Stimulated activated CD8-positive, alpha-beta memory T cell treated with anti-CD3 and anti-CD28 coated beads, Interleukin-4, amount 100 ng/mL, for 4 hours (primary cell): ENCODE data around the gene ABCC2.
"Not testable (repeated sequence)": the region's sequence is repeated elsewhere in the genome, so short reads cannot be mapped to it uniquely, and the experiment has no call there.

Experiments
- DNase-seq, 2 donors: peaks; one replicate each; pipeline ENCODE4 v3.0.0-alpha.2; 2020; ENCODE audit warnings: low read depth in 2 of 2, low spot score in 1 of 2

Gene ABCC2

GRCh38 chr10:99782447-99783286 lies at the start of gene ABCC2:
Gene ABCC2, plus strand, starts transcription at chr10:99782640. Its CDS starts 205 bp downstream, at chr10:99782845.
- DNase-seq = no peak

GRCh38 chr10:99733366-99733765 lies 49.1 kb upstream of the ABCC2 start:
- no peak for DNase-seq

GRCh38 chr10:99734111-99734510 lies 48.3 kb upstream of the ABCC2 start:
- DNase-seq = not testable (repeated sequence)

- no peak for DNase-seq
Measured at GRCh38 chr10:99740260-99740659, 42.2 kb upstream of the ABCC2 start.

- no peak for DNase-seq
Measured at GRCh38 chr10:99740933-99741559, 41.4 kb upstream of the ABCC2 start.

GRCh38 chr10:99742254-99742653 lies 40.2 kb upstream of the ABCC2 start:
- no peak for DNase-seq

GRCh38 chr10:99742701-99743100 lies 39.7 kb upstream of the ABCC2 start:
- no peak for DNase-seq

GRCh38 chr10:99743841-99744240 lies 38.6 kb upstream of the ABCC2 start:
- DNase-seq = no peak

- DNase-seq = not testable (repeated sequence)
Measured at GRCh38 chr10:99746166-99746565, 36.3 kb upstream of the ABCC2 start.

GRCh38 chr10:99748823-99749451 lies 33.5 kb upstream of the ABCC2 start:
- no peak for DNase-seq

- no peak for DNase-seq
Measured at GRCh38 chr10:99750641-99751040, 31.8 kb upstream of the ABCC2 start.

- no peak for DNase-seq
Measured at GRCh38 chr10:99754670-99755069, 27.8 kb upstream of the ABCC2 start.

GRCh38 chr10:99756159-99756558 lies 26.3 kb upstream of the ABCC2 start:
- DNase-seq = no peak

GRCh38 chr10:99758211-99758891 lies 24.1 kb upstream of the ABCC2 start:
- DNase-seq = no peak

- no peak for DNase-seq
Measured at GRCh38 chr10:99760321-99760720, 22.1 kb upstream of the ABCC2 start.

GRCh38 chr10:99761365-99761764 lies 21.1 kb upstream of the ABCC2 start:
- no peak for DNase-seq

- no peak for DNase-seq
Measured at GRCh38 chr10:99765672-99766301, 16.7 kb upstream of the ABCC2 start.

- DNase-seq = no peak
Measured at GRCh38 chr10:99766302-99766681, 16.1 kb upstream of the ABCC2 start.

- DNase-seq = no peak
Measured at GRCh38 chr10:99767901-99768300, 14.5 kb upstream of the ABCC2 start.

- no peak for DNase-seq
Measured at GRCh38 chr10:99768556-99768955, 13.9 kb upstream of the ABCC2 start.

GRCh38 chr10:99769706-99770105 lies 12.7 kb upstream of the ABCC2 start:
- no peak for DNase-seq
